Suprapubic skin (tissue), 3 donors: ENCODE results near the gene MUC4.

Experiments
- CTCF ChIP-seq, 2 donors: fragments of 200-600 bp in 1 of 2; fragments of 450-650 bp in 1 of 2; sonication (generic) in 1 of 2; IDR thresholded peaks; one replicate each; pipeline ENCODE4 v1.5.1; 2016 to 2019; ENCODE audit warnings: antibody characterized with exemption in 2 of 2, mild to moderate bottlenecking in 1 of 2, moderate library complexity in 1 of 2
- POLR2A ChIP-seq, 2 donors: fragments of 450-650 bp; IDR thresholded peaks; one replicate each; pipeline ENCODE4 v1.6.1; 2017; ENCODE audit warnings: antibody characterized with exemption in 2 of 2, mild to moderate bottlenecking in 2 of 2, moderate library complexity in 2 of 2

- TF ChIP-seq CTCF (IDR thresholded peaks at IDR 0.05) (no peak), POLR2A (IDR thresholded peaks at IDR 0.05) (no peak)
Measured at GRCh38 chr3:195739561-195740111, 72.1 kb downstream of the MUC4 start.
